Stimulated activated naive B cell treated with anti-CD40 and anti-IgM and Interleukin-4, amounts not matched to agents 10 μg/mL and 1 μg/mL and 100 μg/mL, for 72 hours (primary cell): ENCODE data around the gene ELOA.

Experiments used
- ATAC-seq, 2 donors: fragments of 150-1000 bp; cut with Tn5 transposase; replicated peaks; 2 replicates each; pipeline ENCODE4 v1.10.0; 2021; ENCODE audit warnings: moderate library complexity in 1 of 2
- DNase-seq: peaks from one replicate; pipeline ENCODE4 v3.0.0; 2021
- H3K27ac Mint-ChIP-seq: one replicate; pipeline ENCODE4 v1.8.0; 2022; ENCODE audit warnings: mild to moderate bottlenecking, mixed read lengths
- H3K27me3 Mint-ChIP-seq, 2 donors: one replicate each; pipeline ENCODE4 v1.8.0; 2022; ENCODE audit warnings: mixed read lengths in 2 of 2
- H3K36me3 Mint-ChIP-seq, 2 donors: one replicate each; pipeline ENCODE4 v1.8.0; 2022; ENCODE audit warnings: mixed read lengths in 2 of 2, mild to moderate bottlenecking in 1 of 2
- H3K4me1 Mint-ChIP-seq, 2 donors: one replicate each; pipeline ENCODE4 v1.8.0; 2022; ENCODE audit warnings: mixed read lengths in 2 of 2, mild to moderate bottlenecking in 1 of 2
- H3K4me3 Mint-ChIP-seq, 2 donors: one replicate each; pipeline ENCODE4 v1.8.0; 2022; ENCODE audit warnings: mild to moderate bottlenecking in 2 of 2, mixed read lengths in 2 of 2, moderate library complexity in 1 of 2
- H3K9me3 Mint-ChIP-seq, 2 donors: one replicate each; pipeline ENCODE4 v1.8.0; 2022; ENCODE audit warnings: mixed read lengths in 2 of 2, mild to moderate bottlenecking in 1 of 2

ELOA gene

GRCh38 chr1:23810818-23811540 is 67.7 kb downstream of the ELOA start:
- Mint-ChIP-seq H3K4me3 (no peak overlapping the region), H3K27ac (peak overlapping the region; percentile 59)
- DNase-seq: peak; percentile 64

More at GRCh38 chr1:23810818-23811540, 67.7 kb downstream of the ELOA start:
- Mint-ChIP-seq H3K9me3 (no peaks in the 10 kb centered on the region), H3K27me3 (no peaks in the 10 kb centered on the region), H3K36me3 (peaks cover 16 to 34% of the 10 kb centered on the region in 2 donors), H3K4me1 (peaks cover 27 to 37% of the 10 kb centered on the region in 2 donors)
- peak; percentile 86 to 91 for ATAC-seq
